Upper lobe of right lung (tissue), 1 donor: ENCODE measurements around the gene C3orf22. TPM values are rescaled to one million over a fixed set of nuclear protein-coding genes. Genes with fewer than 3 reads are reported as not detected.

Experiments
- ATAC-seq: fragments of 200-7000 bp; cut with Tn5 transposase; one replicate; pipeline ENCODE4 v1.9.1; 2020; ENCODE audit warnings: mild to moderate bottlenecking, moderate library complexity
- DNase-seq: peaks from one replicate; pipeline ENCODE4 v3.0.0-alpha.2; 2020
- H3K27ac ChIP-seq: fragments of 200-600 bp; one replicate; pipeline ENCODE4 v1.8.0; 2022
- H3K27me3 ChIP-seq: fragments of 200-600 bp; one replicate; pipeline ENCODE4 v1.8.0; 2022; ENCODE audit warnings: mild to moderate bottlenecking
- H3K36me3 ChIP-seq: fragments of 200-600 bp; one replicate; pipeline ENCODE4 v1.8.0; 2022
- H3K4me1 ChIP-seq: fragments of 200-600 bp; one replicate; pipeline ENCODE4 v1.8.0; 2022
- H3K4me3 ChIP-seq: fragments of 200-600 bp; one replicate; pipeline ENCODE4 v1.8.0; 2022; ENCODE audit warnings: mild to moderate bottlenecking
- H3K9me3 ChIP-seq: fragments of 200-600 bp; one replicate; pipeline ENCODE4 v1.8.0; 2022
- CTCF ChIP-seq: fragments of 200-600 bp; IDR thresholded peaks from one replicate; pipeline ENCODE4 v1.8.0; 2022; ENCODE audit warnings: antibody characterized with exemption
- intact Hi-C: fragments of 100-400 bp; cut with DNase I; formaldehyde crosslinking; loops from one replicate; pipeline ENCODE4 v1.11.0; 2022
- total RNA-seq: library from RNA; stranded (reverse); fragmentation: NEBNext Ultra II Directional; extraction: Animal tissue kit (Norgen Biotek cat#: 25700); gene quantifications from one replicate; pipeline ENCODE4 v1.2.1, GENCODE V29; 2021
- donor health status: DM: no; HTN: yes; CAD: no; lungs with severe emphysema.

The C3orf22 gene
- total RNA-seq, 1 donor from 2014 or later = not detected

DNA sequence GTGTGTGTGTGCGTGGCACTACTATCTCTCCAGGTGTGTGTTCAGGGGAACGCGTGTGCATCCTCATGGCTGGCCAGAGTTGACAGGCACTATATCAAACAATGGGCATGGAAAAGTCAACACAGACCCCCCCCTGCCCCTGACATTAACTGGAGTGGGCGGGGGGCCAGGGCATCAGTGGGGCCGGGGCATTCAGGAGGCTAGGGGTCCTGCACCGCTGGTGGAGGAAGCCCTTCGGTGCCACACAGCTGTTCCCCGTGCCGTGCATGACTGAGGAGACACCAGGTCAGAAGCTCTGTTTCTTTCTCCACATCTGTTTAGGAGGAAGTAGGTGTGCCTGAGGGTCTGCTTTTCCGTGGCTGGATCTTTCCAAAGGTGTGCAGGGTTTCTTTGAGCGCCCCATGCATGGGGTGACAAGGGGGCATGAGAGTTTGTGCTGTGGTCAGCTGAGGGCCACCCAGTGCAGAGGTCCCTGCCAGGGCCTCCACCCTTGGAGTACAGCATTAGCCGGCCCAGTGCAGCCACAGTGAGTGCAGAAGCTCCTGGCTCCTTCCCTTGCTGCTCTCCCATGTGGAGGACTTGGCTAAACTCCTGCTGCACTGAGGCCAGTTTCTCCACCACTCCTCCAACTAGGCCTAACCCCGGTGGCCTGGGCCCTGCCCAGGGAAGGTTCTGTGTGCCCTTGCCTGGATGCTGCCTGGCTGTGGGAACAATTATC lies 7.5 kb downstream of the C3orf22 start:
- no peaks in the 10 kb centered on the region for H3K9me3 ChIP-seq
- no peak overlapping the region for H3K27ac ChIP-seq
- intact Hi-C loops = no loop called here
- H3K27me3 ChIP-seq = no peaks in the 10 kb centered on the region
- H3K36me3 ChIP-seq = no peaks in the 10 kb centered on the region
- DNase-seq (peak; percentile 54), ATAC-seq (no peak)
- no peaks in the 10 kb centered on the region for H3K4me1 ChIP-seq
- no peak overlapping the region for H3K4me3 ChIP-seq
- TF ChIP-seq CTCF = no peak

DNA sequence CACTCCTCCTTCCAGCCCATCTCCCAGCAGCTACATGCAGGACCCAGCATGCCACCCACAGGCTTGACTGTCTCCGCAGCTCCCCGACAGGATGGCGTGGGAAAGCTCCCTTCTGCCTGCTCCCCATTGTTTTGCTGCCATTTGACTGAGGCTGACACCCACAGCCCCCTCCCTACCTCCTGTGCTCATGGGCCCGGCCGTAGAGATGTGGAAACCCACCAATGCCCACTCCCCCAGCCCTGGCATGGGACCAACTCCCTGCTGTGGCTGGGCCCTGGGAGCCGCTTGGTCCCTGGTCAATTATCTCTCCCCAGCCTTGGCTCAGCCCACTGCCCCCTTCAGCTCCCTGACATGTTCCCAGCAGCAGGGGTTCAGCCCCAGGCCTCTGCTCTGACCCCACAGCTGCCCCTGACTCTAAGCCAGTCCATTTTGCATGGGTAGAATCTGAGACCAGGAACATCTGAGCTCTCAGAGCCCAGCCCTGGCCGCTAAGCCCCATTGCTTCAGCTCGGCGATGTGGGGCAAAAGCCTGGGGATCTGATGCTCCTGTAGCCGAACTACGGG lies 8.2 kb downstream of the C3orf22 start:
- Histone ChIP-seq H3K4me1 (no peaks in the 10 kb centered on the region), H3K36me3 (no peaks in the 10 kb centered on the region), H3K27ac (no peak overlapping the region), H3K27me3 (no peaks in the 10 kb centered on the region), H3K4me3 (no peak overlapping the region), H3K9me3 (no peaks in the 10 kb centered on the region)
- ATAC-seq (no peak), DNase-seq (peak; percentile 48)
- no peak for TF ChIP-seq CTCF
- intact Hi-C loops = no loop called here

DNA sequence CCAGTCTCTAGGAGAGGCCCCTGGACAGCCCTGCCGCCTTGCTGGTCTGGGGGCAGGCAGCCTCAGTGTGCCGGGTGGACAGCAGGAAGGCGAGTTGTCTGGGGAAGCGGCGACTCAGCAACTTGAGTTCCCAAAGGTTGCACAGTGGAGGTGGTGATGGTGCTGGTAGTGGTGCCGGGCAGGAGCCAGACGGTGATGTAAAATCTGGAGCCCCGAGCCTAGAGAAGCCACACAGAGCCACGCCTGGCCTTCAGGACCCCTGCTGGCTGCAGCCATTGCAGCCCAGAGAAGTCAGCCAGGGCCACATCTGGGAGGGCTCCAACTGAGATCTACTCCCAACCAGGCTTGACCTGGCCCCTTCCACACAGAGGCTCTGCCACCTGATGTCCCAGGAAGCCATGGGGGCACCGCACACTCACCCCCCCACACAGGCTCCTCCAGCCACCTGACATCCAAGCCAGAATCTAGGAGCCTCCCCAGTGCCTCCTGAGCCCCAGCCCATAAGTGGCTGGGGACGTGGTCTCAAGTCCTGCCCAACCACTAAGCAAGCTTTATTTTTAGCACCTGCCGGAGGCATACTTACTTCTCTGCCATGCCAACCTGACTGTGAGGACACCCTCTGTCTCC lies 8.8 kb downstream of the C3orf22 start:
- TF ChIP-seq CTCF = no peak
- H3K4me1 ChIP-seq = no peaks in the 10 kb centered on the region
- H3K27me3 ChIP-seq = no peaks in the 10 kb centered on the region
- DNase-seq (peak; percentile 46), ATAC-seq (no peak)
- H3K27ac ChIP-seq = no peak overlapping the region
- H3K9me3 ChIP-seq = no peaks in the 10 kb centered on the region
- intact Hi-C loops = no loop called here
- no peaks in the 10 kb centered on the region for H3K36me3 ChIP-seq
- no peak overlapping the region for H3K4me3 ChIP-seq

DNA sequence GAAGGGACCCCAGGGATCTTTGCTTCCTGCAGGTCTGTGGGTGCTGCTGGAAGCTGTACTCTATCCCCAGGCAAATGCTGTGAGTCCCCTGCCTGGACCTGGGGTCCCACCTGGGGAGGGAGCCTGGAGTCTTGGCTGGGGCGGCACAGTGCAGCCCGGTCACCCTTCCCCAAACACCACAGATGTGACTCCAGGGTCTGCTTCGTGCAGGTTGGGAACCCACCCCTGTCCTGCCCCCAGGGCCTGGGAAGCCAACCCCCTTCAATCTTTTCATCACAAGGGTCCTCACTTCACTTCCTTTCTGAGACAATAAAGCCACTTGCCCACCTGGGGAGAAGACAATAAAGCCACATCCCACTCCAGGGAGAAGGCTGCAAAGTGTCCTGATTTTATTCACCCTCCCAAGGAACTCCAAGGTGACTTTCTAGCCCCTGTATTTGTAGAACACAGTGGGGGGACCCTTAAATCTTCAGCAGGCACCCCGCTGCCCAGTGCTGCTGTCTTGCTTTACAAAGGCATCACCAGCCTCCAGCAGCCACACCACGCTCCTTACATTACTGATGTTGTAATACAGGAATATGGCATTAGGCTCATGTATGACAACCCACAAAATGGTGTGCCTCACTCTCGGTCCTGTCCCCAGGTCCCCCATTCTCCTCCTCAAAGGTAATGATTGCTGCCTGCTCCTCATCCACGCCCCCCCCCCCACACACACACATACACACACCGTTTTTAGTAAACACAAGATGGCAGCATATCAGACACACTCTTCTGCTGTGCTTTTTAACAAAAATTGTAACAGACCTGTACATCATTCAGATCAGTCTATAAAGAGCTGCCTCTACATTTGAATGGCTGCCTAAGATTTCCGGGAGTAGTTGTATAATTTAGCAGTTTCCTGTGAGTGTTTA lies 9.9 kb downstream of the C3orf22 start:
- ATAC-seq (no peak), DNase-seq (peak; percentile 37)
- H3K4me1 ChIP-seq = no peaks in the 10 kb centered on the region
- no peaks in the 10 kb centered on the region for H3K9me3 ChIP-seq
- H3K27me3 ChIP-seq = no peaks in the 10 kb centered on the region
- no peak overlapping the region for H3K27ac ChIP-seq
- no peak for TF ChIP-seq CTCF
- no peak overlapping the region for H3K4me3 ChIP-seq
- no peaks in the 10 kb centered on the region for H3K36me3 ChIP-seq
- intact Hi-C loops = no loop called here

DNA sequence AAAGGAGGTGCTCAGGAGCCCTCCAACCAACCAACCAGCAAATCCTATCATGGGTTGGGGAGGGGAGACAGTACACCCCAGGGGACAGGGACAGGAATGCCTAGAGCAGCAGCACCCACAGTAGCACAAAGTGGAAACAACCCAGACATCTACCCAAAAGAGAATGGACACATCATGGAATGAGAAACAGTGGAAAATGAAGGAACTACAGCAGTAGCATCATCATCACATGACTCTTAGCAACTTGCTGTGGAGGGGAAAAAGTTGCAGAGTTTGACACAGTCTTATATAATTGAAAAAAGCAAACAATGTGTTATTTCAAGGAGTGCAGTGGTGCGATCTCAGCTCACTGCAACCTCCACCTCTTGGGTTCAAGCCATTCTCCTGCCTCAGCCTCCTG lies 11.0 kb downstream of the C3orf22 start:
- no peak overlapping the region for H3K4me3 ChIP-seq

More for the DNA sequence above, 11.0 kb downstream of the C3orf22 start:
- no peak for TF ChIP-seq CTCF
- Histone ChIP-seq H3K36me3 (no peaks in the 10 kb centered on the region), H3K4me1 (no peaks in the 10 kb centered on the region), H3K27ac (no peak overlapping the region), H3K9me3 (no peaks in the 10 kb centered on the region), H3K27me3 (peaks cover 2% of the 10 kb centered on the region)
- intact Hi-C loops = no loop called here
- ATAC-seq (no peak), DNase-seq (no peak)
